Stimulated activated CD4-positive, alpha-beta T cell treated with anti-CD3 and anti-CD28 coated beads, Interleukin-1b, Interleukin-23, amount 100 ng/mL, for 4 hours (primary cell): ENCODE measurements around the gene BIRC7.

Experiments used
- DNase-seq, 2 donors: peaks; one replicate each; pipeline ENCODE4 v3.0.0-alpha.2; 2020; ENCODE audit warnings: low read depth in 2 of 2

BIRC7 gene

GRCh38 chr20:63281742-63282665 is 46.3 kb downstream of the BIRC7 start:
- DNase-seq: no peak

GRCh38 chr20:63282946-63283345 is 47.2 kb downstream of the BIRC7 start:
- DNase-seq: no peak

GRCh38 chr20:63283397-63284082 is 47.8 kb downstream of the BIRC7 start:
- no peak for DNase-seq

GRCh38 chr20:63284083-63284440 is 48.4 kb downstream of the BIRC7 start:
- DNase-seq: no peak

GRCh38 chr20:63284544-63284949 is 48.8 kb downstream of the BIRC7 start:
- no peak for DNase-seq

GRCh38 chr20:63284981-63285524 is 49.3 kb downstream of the BIRC7 start:
- no peak for DNase-seq

- no peak for DNase-seq
These were observed 50.2 kb downstream of the BIRC7 start for GRCh38 chr20:63285636-63286615.

- no peak for DNase-seq
These were observed 51.3 kb downstream of the BIRC7 start for GRCh38 chr20:63286781-63287696.

- DNase-seq: no peak
These were observed 52.2 kb downstream of the BIRC7 start for GRCh38 chr20:63287697-63288580.

GRCh38 chr20:63288581-63289251 is 53.0 kb downstream of the BIRC7 start:
- DNase-seq: no peak

GRCh38 chr20:63289311-63290135 is 53.8 kb downstream of the BIRC7 start:
- no peak for DNase-seq
